Measurements from ENCODE around the gene FBXO31. TPM values are rescaled to one million over a fixed set of nuclear protein-coding genes. Genes with fewer than 3 reads are reported as not detected.

FBXO31 gene
- polyA plus RNA-seq, 4 donors, result 21.1 to 26.9 (median 24.4) TPM

- no peak for DNase-seq (ENCODE audit: low read depth in 4 of 4, low spot score in 3 of 4)
Measured at GRCh38 chr16:87330646-87331045, 52.9 kb downstream of the FBXO31 start.

- no peak for DNase-seq (ENCODE audit: low read depth in 4 of 4, low spot score in 3 of 4)
Measured at GRCh38 chr16:87330257-87330624, 53.3 kb downstream of the FBXO31 start.

DNA sequence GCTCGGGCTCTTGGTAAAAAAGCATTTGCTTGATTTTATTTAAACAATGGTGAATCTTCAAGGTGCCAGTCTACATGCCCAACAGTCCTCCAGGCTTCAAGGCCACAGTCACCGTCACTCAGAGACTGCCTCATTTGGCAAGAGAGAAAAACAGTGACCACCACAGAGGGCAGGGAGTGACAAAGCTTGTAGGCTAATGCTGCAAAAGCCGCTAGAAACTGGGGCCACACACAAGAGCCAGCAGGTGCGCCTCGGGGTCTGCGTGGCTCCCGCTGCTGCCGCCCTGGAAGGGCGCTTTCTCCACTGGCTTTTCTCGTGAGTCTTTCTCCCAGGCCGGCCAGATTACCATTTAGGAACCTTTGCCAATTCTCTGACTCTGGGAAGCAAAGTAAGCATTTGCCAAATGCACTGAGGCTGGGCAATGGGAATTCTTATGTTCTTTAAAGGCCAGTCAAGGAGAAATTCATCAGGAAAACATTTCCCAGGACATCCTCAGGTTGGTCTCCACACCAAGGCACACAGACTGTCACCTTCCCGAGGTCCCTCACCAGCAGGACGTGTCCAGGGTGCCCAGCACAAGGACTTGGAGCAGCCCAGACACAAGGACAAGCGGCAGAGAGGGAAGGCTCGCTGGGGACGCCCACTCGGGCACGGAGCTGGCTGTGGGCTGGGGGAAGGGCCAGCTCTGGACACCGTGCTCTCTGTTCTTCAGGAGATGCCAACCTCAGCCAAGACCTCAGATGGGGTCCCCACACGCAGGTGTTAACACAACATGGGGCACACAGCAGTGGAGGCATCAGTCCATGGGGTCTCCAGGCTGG lies 53.9 kb downstream of the FBXO31 start:
- no peak for DNase-seq (ENCODE audit: low read depth in 4 of 4, low spot score in 3 of 4)

DNA sequence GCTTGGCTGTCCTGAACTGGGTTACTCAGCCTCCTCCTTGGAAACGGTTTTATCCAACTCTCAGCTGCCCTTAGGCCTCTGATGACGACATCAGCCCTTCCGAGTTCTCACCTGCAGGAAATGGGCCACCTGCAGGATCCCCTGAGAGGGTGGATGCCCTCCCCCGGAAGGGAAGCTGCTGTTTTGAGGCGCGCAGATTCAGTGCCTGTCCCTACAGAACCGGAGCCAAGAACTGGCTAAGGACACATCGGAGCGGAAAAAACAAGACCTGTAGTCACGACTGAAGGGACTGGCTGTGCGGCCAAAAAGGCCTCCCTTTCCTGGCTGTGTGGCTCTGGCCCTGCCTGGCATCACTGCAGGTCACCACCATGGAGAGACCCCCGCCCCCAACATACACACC lies 54.7 kb downstream of the FBXO31 start:
- DNase-seq (ENCODE audit: low read depth in 4 of 4, low spot score in 3 of 4), result no peak

GRCh38 chr16:87327798-87328495 lies 55.6 kb downstream of the FBXO31 start:
- DNase-seq (ENCODE audit: low read depth in 4 of 4, low spot score in 3 of 4), result no peak

DNA sequence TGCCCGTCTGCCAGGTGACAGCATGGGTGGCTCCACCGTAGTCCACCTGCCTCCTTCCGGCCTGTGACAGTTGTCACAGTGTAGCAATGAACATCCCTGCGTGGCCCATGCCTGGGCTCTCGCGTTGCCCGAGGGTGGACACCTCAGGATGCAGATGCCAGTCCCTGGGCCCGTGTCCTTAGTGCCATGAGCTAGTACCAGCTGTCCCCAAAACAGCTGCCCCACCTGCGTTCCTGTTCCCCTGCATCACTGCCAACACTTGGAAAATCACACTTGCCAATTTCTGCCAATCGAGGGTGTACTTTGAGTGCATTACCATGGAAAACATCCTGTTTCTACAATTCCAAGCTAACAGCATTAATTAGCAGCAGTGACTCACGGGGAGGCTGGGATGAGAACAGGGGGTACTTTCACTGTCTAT lies 57.4 kb downstream of the FBXO31 start:
- DNase-seq (ENCODE audit: low read depth in 4 of 4, low spot score in 3 of 4), result no peak

- DNase-seq (ENCODE audit: low read depth in 4 of 4, low spot score in 3 of 4), result no peak
Measured at GRCh38 chr16:87325423-87325858, 58.1 kb downstream of the FBXO31 start.

DNA sequence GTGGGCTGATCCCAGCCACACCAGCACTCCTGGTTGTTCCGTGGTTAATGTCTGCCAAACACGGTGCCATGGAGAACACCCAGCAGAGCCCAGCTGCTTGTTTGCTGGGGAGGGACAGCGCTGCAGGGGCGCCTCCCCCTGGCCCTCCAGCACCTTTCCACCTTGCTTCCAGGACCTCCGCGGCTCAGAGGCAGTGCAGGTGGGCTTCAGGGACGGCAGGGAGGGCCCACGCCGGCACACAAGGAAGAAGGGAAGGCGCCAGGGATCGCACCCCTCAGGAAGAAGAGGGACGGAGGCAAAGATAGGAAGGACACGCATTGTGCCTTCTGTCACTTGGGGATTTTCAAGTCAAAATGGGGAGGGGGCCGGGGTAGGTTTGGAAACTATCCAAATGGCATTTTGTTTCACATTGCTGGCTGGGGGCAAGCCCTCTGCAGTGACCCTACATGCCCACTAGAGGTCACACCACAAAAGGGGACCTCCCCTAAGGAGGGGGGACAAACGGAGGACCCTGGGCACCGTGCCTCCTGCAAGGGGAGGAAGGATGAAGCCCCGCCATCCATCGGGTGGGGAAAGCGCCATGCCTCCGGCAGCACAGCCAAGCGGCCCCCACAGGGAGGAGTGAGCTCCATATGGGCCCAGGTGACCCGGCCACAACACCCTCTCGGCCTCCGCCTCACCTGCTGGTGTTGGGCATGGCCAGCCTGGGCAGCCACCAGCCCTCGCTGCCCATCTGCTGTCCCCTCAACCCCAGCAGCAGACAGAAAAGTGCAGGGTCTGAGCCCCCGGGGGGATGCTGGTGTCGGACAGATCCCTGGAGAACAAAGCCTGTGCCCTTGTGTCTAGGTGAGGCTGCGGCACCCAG lies 58.9 kb downstream of the FBXO31 start:
- DNase-seq (ENCODE audit: low read depth in 4 of 4, low spot score in 3 of 4), result peak in 1 of 4 donors; percentile 8

GRCh38 chr16:87323727-87324410 lies 59.7 kb downstream of the FBXO31 start:
- DNase-seq (ENCODE audit: low read depth in 4 of 4, low spot score in 3 of 4), result no peak

DNA sequence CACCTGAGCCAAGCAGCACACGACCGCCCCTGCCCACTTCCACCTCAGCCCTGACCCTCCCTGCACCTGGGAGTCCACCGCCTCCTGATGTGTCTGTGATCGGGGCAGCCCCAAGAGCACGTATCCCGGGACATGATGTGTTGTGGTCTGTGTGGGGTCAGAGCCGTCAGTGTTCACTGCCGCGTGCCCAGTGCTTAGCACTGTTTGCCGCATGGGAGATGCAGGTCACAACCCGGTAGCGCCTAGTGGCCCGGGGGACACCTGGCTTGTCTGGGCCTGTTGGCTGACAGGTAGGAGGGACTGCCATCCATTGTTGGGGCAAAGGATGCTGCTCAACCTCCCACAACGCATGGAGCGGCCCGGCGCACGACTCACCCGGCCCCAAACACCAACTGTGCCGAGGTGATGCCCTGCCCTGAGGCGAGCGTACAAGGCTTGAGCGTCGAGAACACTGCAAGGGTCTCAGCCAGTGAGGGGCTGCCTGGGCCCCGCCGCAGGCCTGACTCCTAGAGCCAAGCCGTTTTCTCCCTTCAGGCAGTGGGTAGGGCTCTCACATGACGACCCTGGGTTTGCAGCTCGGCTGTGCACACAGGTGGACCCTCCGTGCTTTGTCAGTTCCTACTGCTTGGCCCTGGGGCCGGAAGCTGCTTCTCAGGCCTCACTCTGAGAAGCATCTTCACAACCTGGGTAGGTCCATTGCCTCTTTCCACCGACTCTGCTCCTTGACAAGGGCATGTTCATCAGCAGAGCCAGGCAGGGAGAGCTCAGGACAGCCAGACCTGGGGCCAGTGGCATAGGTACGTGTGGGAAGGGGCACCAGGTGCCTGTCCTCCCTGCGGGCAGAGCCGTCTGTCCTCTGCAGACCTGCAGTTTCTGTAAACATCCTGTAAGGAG lies 60.5 kb downstream of the FBXO31 start:
- no peak for DNase-seq (ENCODE audit: low read depth in 4 of 4, low spot score in 3 of 4)

DNA sequence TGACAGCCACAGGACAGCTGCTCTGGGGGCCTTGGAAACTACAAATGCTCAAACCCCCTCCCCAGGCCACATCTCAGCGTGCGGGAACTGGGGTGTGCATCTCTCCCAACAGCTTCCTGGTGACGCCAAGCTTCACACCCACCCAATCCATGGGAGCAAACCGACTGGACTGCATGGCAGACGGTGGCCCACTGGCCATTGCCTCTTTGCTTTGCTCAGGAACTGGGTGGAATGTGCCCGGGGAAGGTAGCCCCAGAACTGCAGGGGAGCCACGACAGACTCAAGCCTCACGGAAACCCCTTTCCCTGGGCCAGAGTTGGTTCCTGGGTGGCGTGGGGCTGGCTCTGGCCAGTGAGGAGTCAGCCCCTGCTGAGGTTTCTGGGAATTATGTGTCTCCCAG lies 61.2 kb downstream of the FBXO31 start:
- DNase-seq (ENCODE audit: low read depth in 4 of 4, low spot score in 3 of 4), result no peak

GRCh38 chr16:87321336-87322107 lies 62.1 kb downstream of the FBXO31 start:
- no peak for DNase-seq (ENCODE audit: low read depth in 4 of 4, low spot score in 3 of 4)

DNA sequence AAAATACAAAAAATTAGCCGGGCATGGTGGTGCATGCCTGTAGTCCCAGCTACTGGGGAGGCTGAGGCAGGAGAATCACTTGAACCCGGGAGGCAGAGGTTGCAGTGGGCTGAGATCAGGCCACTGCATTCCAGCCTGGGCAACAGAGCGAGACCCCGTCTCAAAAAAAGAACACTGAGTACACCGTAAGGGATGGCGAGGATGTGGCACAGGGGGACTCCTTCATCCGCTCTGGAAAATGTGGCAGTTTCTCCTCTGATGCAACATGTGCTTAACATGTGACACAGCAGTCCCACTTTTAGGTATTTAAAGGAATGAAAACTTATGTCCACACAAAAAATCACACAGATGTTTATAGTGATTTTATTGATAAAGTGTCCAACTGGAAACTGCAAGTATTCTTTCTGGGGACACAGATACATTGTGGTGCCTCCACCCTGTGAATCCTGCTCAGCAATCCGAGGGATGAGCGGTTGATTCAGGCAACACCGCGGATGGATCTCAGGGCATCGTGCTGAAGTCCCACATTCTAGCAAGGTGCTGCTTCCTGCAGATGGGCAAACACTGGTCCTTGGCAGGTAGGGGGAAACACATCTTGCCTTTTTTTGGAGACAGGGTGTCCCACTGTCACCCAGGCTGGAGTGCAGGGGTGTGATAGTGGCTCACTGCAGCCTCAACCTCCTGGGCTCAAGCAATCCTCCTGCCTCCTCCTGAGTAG lies 62.9 kb downstream of the FBXO31 start:
- no peak for DNase-seq (ENCODE audit: low read depth in 4 of 4, low spot score in 3 of 4)

DNA sequence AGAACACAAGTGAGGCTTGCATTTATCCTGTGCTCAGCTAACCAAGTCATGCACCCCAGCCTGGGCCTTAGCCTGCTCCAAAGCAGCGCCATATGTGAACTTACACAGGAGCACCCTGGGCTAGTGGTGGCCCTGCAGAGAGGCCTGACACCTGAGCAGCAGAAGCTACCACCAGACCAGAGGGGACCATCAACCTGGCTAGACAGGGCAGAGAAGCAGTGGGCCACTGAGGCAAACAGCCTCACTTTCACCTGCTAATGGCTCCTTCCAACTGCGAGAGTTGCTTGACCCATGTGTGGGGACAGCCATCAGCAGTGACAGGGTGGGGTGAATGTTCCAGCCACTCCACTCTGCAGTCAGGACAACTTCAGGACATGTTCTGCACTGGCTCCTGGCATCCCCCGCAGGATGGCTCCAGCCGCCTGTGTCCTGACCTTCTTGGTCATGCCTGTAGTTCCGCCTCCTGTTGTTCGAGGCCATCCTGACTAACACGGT lies 63.5 kb downstream of the FBXO31 start:
- no peak for DNase-seq (ENCODE audit: low read depth in 4 of 4, low spot score in 3 of 4)

DNA sequence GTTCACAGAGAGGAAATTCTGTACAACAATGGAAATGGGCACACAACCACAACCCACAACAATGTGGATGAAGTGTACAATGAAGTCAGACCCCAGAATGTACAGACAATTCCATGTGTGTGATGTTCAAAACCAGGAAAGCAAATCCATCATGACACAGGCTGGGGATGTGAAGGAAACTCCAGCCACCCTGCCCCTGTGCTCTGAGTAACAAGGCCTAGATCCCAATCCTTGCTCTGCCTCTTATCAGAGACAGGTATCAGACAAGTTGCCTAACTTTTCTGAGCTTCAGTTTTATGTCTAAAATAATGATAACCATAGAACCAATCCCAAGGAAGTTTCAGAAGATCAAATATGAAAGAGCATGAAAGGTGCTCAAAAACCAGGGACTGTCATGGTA lies 64.6 kb downstream of the FBXO31 start:
- DNase-seq (ENCODE audit: low read depth in 4 of 4, low spot score in 3 of 4), result no peak

- DNase-seq (ENCODE audit: low read depth in 4 of 4, low spot score in 3 of 4), result peak in 2 of 4 donors; percentile 22
Measured at GRCh38 chr16:87317750-87318644, 65.6 kb downstream of the FBXO31 start.

Data from right renal pelvis (tissue), 4 donors.